PFSK-1 (cell line): ENCODE results near the gene LOXL1.

Experiments
- FOXP2 ChIP-seq: optimal IDR thresholded peaks from 2 replicates; pipeline ENCODE3; 2011; ENCODE audit warnings: borderline replicate concordance, control low read depth, inconsistent platforms; ENCODE audit not compliant: insufficient read depth; ENCODE audit errors: extremely low read length, extremely low read depth
- POLR2AphosphoS5 ChIP-seq: IDR thresholded peaks from 2 replicates; pipeline ENCODE4 v1.6.1; 2012; ENCODE audit warnings: low read depth, mild to moderate bottlenecking, control low read depth, low read length, moderate library complexity
- REST ChIP-seq, 2 experiments: IDR thresholded peaks; 2 replicates each; pipeline versions ENCODE4 v1.6.1 to v1.8.0; 2011 to 2012; ENCODE audit warnings: low read depth in 2 of 2, low read length in 2 of 2, control low read depth in 1 of 2, inconsistent platforms in 1 of 2, mild to moderate bottlenecking in 1 of 2, moderate library complexity in 1 of 2; ENCODE audit not compliant: insufficient read depth in 1 of 2
- TAF1 ChIP-seq: IDR thresholded peaks from 2 replicates; pipeline ENCODE4 v1.6.1; 2012; ENCODE audit warnings: low read length, control low read depth, borderline replicate concordance; ENCODE audit not compliant: insufficient read depth

GRCh38 chr15:73888224-73889041 lies 37.8 kb upstream of the LOXL1 start:
- TF ChIP-seq FOXP2, result no peak
- no peak for TF ChIP-seq POLR2AphosphoS5
- no peak for TF ChIP-seq TAF1
- no peak for TF ChIP-seq REST (IDR thresholded peaks at IDR 0.05; ENCODE audit: insufficient read depth in 1 of 2, low read depth in 2 of 2, low read length in 2 of 2)
